IMR-90 (cell line): ENCODE data around the gene KBTBD8.

Source experiments
- BHLHE40 ChIP-seq: fragments of 150-350 bp; IDR thresholded peaks from 2 replicates; pipeline ENCODE4 v1.6.1; 2016; ENCODE audit warnings: mild to moderate bottlenecking, low read depth, low read length
- CTCF ChIP-seq: conservative IDR thresholded peaks from 2 replicates; pipeline ENCODE4 v1.5.1; 2012; ENCODE audit warnings: mild to moderate bottlenecking, low read depth, low read length, improper control_type of control experiment
- MXI1 ChIP-seq: IDR thresholded peaks from 2 replicates; pipeline ENCODE4 v1.6.1; 2012; ENCODE audit warnings: low read depth, mild to moderate bottlenecking, low read length, moderate library complexity, borderline replicate concordance
- POLR2A ChIP-seq: IDR thresholded peaks from 2 replicates; pipeline ENCODE4 v1.6.1; 2012; ENCODE audit warnings: mild to moderate bottlenecking, low read depth, low read length

- TF ChIP-seq CTCF, result no peak
- no peak for TF ChIP-seq MXI1
- TF ChIP-seq POLR2A, result no peak
- no peak for TF ChIP-seq BHLHE40
Observed at GRCh38 chr3:67031986-67032385, 33.9 kb downstream of the KBTBD8 start.
